GM19238 (cell line): ENCODE measurements around the gene LAPTM4A.
"Not testable (repeated sequence)": the region's sequence is repeated elsewhere in the genome, so short reads cannot be mapped to it uniquely, and the experiment has no call there.

Experiments
- DNase-seq: peaks from one replicate; pipeline ENCODE4 v3.0.0; 2011; ENCODE audit warnings: low spot score; ENCODE audit not compliant: insufficient read length

Gene LAPTM4A

GRCh38 chr2:20076757-20077156 is 25.3 kb upstream of the LAPTM4A start:
- DNase-seq = no peak

- DNase-seq = no peak
Measured at GRCh38 chr2:20074901-20075300, 23.5 kb upstream of the LAPTM4A start.

- DNase-seq = not testable (repeated sequence)
Measured at GRCh38 chr2:20074046-20074648, 22.7 kb upstream of the LAPTM4A start.

- no peak for DNase-seq
Measured at GRCh38 chr2:20073460-20073859, 22.0 kb upstream of the LAPTM4A start.

- no peak for DNase-seq
Measured at GRCh38 chr2:20072436-20073158, 21.2 kb upstream of the LAPTM4A start.

- DNase-seq = no peak
Measured at GRCh38 chr2:20071397-20072383, 20.3 kb upstream of the LAPTM4A start.

- DNase-seq = no peak
Measured at GRCh38 chr2:20069756-20070155, 18.3 kb upstream of the LAPTM4A start.

- DNase-seq = no peak
Measured at GRCh38 chr2:20067992-20068584, 16.7 kb upstream of the LAPTM4A start.

- DNase-seq = no peak
Measured at GRCh38 chr2:20065885-20066602, 14.6 kb upstream of the LAPTM4A start.

GRCh38 chr2:20064841-20065240 is 13.4 kb upstream of the LAPTM4A start:
- no peak for DNase-seq

- DNase-seq = no peak
Measured at GRCh38 chr2:20064421-20064820, 13.0 kb upstream of the LAPTM4A start.

GRCh38 chr2:20062615-20063545 is 11.5 kb upstream of the LAPTM4A start:
- DNase-seq = no peak

- no peak for DNase-seq
Measured at GRCh38 chr2:20061940-20062339, 10.5 kb upstream of the LAPTM4A start.

- no peak for DNase-seq
Measured at GRCh38 chr2:20061476-20061875, 10.0 kb upstream of the LAPTM4A start.

- no peak for DNase-seq
Measured at GRCh38 chr2:20060106-20060505, 8.7 kb upstream of the LAPTM4A start.

GRCh38 chr2:20057268-20057667 is 5.8 kb upstream of the LAPTM4A start:
- DNase-seq = no peak

GRCh38 chr2:20054931-20055330 is 3.5 kb upstream of the LAPTM4A start:
- no peak for DNase-seq

GRCh38 chr2:20054119-20054518 is 2.7 kb upstream of the LAPTM4A start:
- DNase-seq = no peak

GRCh38 chr2:20052861-20053281 is 1.4 kb upstream of the LAPTM4A start:
- DNase-seq = no peak
